HG03378 (cell line): ENCODE data around the gene CTNNA3.
"Not testable (repeated sequence)": the region's sequence is repeated elsewhere in the genome, so short reads cannot be mapped to it uniquely, and the experiment has no call there.

ENCODE experiments used
- ATAC-seq: cut with Tn5 transposase; IDR thresholded peaks from one replicate; pipeline ENCODE4 v1.9.1; 2021; ENCODE audit warnings: mild to moderate bottlenecking, moderate library complexity; ENCODE audit not compliant: unreplicated experiment

The CTNNA3 gene

DNA sequence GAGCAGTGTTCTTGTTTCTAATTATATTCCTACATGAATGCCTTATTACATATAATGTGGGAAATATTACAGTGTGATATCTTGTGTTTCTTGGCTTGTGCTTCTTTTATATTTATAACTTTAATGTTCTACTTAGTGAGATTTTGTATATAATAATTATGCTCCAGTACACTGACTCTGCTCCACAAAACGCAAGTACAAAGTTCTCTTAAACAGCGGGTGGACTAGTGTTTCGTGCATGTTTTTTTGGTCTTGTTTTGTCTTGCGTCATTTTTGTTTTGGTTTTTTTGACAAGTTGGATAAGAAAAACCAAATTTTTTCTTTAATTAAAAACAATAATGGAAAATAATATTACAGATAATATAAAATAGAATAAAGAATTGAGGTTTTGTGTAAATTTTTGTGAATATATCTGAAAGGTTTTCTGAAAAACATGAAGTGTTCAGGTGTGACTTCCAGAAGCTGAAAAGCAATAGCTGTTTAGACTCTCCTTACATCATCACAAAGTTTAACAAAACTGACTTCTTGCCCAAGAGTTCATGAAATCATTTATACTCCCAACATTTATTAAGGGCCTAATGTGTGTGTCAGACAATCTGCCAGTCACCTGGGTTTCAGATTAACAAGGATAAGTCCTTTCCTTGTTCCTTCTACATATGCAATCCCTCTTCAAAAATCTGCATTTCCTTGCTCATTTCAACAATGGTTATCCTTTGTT, 438.4 kb downstream of the CTNNA3 start:
- no peak for ATAC-seq

DNA sequence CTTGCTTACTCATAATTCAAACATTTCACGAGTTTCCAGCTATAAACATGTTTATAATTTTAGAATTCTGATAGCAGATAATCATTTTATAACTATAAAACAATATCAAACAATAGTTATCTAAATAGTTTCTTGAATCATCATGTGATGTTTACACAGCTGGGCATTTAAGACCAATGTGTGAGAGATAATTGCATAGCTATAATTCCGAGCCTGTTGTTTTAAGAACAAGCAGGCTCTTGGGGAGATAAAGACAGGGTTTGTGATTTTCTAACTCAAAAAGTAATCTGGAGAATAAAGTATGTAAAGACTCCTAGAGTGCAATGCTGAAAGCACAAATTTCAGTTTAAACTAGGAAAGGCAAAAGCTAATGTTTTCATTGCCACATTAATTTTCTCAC, 439.0 kb downstream of the CTNNA3 start:
- no peak for ATAC-seq

DNA sequence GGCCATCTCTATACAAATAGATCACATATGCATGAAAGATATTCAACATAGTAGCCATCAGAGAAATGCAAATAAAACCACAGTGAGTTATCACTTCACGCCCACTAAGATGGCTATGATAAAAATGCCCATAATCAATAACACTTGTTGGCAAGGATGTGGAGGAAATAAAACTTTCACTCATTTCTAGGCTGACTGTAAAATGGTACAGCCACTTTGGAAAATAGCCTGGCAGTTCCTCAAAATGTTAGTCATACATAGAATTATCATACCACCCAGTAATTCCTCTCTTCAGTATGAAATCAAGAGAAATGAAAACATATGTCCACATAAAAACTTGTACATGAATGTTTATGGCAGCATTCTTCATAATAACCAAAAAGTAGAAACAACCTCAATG, 445.3 kb downstream of the CTNNA3 start:
- ATAC-seq = no peak

DNA sequence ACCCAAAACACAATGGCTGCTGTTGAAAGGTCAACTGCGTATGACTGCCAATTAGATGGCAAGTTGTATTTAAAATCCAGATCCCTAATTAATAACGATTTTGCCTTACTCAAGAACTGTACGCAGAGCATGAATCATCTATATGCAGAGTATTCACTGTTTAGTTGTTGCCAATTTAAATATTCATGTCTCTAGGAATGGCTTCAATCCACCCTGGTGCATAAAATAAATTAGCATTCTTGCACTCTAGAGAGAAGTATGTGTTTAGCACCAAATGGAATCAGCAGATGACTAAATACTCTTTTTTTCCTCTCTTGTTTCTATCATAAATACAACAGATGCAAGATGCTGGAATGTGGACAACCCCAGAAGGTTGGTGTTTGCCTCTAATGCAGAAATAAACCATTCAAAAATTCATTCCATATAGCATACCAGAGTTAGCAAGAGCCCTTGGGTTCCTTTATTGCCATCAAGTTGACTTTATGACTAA, 449.9 kb downstream of the CTNNA3 start:
- no peak for ATAC-seq

DNA sequence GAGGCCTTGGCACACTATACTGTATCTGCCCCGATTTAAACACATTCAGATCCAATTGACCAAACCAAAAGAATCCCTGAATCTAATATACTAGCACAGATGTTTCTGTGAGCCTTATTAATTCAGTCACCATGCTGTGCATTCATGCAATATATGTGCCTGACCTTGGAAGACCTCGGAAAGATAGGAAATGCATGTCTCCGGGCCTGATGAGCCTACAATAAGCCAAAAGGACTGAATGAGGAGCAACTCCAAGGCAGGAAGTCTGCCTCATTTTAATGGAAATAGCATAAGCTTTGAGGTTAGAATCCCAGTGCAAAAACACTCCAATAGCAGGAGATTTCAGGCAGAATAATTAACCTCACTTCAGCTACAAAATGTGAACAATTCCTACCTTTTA, 453.5 kb downstream of the CTNNA3 start:
- ATAC-seq = no peak

DNA sequence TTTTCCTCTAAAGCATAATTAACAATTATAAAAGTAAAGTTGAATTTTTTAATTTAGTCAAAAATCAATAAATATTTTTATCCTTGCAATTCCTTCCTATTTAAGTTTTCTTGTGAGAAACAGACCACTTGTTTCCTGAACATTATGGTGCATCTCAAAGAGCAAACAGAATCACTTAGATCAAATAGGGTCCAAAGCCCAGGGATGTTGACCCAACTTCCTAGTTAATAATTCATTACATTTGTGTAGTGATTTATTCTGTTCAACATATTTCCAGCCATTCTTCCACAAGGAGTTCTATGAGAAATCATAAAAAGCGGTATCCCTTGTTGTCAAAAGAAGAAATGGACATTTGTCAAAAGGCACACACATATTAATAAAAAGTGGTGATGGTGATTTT, 454.5 kb downstream of the CTNNA3 start:
- ATAC-seq = no peak

DNA sequence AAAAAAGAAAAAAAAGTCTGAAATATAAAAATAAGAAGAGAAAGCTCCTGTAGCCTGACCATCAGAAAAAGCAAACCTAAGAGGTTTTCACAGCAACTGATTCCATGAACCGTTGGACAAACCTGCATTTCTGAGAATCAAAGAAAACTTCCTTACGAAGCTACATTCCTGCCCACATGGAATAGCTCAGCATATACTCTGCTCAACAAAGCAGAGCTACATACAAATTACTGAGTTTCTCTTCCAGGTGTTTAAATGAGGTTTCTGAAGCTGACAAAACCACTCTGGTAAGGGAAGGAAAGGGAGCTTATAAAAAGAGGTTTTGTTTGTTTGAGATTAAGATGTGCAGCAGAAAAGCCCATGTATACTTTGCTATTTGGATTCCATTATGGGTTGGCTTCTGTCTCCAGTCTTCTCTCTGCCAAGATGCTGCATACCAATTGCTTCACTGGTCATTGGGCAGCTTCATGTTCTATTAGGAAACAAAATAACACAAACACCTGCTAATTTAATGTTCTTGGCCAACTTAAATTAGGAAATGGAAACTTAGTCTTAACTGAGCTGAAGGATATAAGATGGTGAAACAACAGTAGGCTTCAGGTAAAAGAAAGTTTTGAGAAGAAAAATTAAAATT, 456.0 kb downstream of the CTNNA3 start:
- ATAC-seq = no peak

DNA sequence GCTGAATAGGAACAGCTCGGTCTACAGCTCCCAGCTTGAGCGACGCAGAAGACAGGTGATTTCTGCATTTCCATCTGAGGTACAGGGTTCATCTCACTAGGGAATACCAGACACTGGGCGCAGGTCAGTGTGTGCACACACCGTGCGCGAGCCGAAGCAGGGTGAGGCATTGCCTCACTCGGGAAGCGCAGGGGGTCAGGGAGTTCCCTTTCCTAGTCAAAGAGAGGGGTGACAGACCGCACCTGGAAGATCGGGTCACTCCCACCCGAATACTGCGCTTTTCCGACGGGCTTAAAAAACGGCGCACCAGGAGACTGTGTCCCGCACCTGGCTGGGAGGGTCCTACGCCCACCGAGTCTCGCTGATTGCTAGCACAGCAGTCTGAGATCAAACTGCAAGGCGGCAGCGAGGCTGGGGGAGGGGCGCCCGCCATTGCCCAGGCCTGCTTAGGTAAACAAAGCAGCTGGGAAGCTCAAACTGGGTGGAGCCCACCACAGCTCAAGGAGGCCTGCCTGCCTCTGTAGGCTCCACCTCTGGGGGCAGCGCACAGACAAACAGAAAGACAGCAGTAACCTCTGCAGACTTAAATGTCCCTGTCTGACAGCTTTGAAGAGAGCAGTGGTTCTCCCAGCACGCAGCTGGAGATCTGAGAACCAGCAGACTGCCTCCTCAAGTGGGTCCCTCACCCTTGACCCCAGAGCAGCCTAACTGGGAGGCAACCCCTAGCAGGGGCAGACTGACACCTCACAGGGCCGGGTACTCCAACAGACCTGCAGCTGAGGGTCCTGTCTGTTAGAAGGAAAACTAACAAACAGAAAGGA, 465.1 kb downstream of the CTNNA3 start:
- not testable (repeated sequence) for ATAC-seq

DNA sequence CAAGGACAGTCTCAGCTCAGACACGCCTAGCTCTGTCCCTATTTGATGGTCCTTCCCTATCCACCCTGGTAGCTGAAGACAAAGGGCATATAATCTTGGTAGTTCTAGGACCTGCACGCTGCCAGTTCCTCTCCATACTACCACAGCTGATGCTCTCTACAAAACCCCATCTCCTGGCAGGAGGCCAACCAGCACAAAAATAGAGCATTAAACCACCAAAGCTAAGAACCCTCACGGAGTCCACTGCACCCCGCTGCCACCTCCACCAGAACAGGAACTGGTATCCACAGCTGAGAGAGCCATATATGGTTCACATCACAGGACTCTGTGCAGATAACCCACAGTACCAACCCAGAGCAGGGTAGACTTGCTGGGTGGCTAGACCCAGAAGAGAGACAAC, 470.8 kb downstream of the CTNNA3 start:
- no peak for ATAC-seq

DNA sequence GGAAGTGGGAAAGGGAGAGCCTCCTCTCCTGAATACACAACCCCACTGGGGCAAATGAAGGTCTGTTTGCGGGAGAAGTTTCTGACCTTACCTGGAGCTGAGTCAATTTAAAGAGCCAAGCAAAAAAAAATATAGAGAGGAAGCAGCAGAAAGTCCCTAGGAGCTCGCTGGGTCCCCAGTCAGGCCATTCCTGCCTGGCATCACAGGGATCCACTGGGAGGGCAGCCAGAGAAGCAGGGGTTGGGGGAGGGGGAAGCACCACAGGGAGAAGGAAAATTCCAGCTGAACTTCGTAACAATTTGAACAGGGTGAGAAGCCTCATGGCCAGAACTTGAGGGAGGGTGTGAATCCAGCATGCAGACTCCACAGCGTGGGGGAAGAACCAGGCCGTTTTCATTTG, 471.4 kb downstream of the CTNNA3 start:
- ATAC-seq = no peak

DNA sequence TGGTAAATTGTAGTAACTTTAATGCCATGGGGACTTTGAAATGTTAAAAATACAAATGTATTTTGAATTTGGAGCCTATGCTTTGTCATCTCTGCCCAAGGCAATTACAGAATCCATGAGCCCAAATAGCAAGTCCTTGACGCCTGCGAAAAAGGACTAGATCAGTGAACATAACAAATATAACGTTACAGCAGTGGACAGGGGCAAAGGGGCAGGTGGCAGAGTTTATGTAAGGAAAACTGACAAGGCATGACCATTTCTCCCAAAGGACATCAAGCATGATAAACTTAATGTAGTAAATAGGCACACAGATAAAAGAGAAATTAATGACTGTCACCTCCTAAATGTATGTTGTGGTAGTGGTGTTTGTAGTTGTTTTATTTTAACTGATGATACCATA, 473.1 kb downstream of the CTNNA3 start:
- ATAC-seq = no peak

DNA sequence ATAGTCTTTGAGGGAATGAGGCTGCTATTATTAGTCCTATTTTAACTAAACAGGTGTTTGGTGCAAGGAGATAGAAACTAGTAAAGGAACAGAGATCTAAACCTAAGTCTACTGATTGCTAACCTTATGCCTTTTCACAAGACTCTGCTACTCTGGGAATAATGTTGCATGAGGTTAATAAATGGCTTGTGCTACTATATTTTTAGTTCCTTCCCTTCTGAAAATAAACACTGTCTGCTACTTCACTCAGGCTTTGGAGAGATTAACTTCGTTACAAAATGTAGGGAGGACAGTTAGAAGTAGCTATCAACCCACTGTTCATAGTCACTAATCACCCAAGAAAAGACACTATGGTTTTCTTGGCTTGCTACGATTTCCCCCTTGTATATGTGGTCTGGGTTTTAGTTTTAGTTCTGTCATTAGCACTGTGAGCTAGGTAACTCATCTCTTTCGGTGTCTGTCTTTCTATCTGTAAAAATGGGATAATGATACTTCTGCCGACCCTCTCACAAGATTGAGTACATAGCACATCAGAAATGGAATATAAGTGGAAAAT, 474.0 kb downstream of the CTNNA3 start:
- ATAC-seq = no peak

DNA sequence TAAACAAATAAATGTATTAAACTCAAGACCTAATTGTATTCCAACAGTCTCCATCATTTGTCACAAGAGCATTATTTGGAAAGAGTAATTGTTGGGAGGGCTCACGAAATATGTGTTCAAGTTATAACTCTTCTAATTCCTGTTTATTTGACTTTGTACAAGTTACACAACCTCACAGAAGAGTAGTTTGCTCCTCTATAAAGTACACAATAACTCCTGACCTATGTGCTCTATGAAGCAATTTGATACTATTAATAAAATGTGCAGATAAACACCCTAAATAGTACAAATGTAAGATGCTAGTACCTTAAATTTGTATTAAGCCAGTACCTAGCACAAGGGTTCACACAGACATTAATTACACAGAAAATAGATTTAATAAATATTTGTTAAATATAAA, 484.3 kb downstream of the CTNNA3 start:
- no peak for ATAC-seq

DNA sequence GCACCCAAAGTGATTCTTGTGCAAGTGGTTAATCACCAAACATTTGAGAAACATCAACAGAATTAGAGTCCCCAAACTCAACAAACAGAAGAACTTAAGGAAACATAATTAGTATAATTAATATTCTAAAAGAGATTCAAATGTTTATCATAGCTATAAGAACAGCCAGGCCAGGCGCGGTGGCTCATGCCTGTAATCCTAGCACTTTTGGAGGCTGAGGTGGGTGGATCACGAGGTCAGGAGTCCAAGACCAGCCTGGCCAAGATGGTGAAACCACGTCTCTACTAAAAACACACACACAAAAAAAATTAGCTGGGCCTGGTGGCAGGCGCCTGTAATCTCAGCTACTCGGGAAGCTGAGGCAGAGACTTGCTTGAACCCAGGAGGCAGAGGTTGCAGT, 488.1 kb downstream of the CTNNA3 start:
- not testable (repeated sequence) for ATAC-seq

DNA sequence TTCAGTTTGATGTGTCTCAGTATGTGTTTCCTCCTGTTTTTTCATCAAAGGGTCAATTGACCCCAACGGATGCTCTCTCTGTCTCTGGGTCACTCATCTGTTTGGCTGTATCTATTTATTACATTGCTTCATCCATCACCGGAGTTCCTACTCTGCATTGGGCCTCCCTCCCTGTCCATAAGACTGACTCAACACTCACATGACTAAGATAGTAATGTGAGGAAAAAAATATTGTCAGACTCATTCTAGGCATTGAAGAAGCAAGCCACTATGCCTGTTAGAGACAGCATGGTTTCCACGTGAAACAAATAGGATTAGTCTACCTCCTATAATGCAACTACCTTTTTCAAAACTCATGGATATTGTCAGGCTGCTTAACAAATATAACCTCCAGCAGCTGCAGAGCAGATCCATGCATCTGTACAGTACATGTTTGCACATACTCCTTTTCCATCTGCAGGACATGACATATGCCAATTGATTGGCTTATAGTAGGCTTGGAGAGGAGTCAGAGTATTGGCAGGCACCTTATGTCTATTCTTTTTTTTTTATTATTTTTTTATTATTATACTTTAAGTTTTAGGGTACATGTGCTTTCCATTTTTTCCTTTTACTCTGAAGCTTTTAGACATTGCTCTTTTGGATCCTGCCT, 495.0 kb downstream of the CTNNA3 start:
- ATAC-seq = no peak

DNA sequence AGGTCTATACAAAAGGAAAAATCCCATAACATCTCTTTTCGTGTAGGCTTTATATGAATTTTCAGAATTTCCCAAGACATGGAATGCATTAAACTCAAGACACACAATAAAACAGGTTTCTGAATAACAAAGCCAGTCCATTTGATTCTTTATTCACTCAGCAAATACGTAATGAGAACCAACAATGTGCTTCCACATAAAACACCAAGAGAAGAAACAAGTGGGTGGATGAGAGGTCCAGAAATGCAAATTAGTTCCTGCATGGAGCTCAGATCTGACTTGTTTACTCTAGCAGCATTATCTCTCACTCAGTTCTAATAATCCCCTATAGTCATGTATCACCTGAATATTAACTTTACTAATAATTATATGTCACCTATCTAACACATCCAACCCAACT, 520.6 kb downstream of the CTNNA3 start:
- ATAC-seq = no peak

DNA sequence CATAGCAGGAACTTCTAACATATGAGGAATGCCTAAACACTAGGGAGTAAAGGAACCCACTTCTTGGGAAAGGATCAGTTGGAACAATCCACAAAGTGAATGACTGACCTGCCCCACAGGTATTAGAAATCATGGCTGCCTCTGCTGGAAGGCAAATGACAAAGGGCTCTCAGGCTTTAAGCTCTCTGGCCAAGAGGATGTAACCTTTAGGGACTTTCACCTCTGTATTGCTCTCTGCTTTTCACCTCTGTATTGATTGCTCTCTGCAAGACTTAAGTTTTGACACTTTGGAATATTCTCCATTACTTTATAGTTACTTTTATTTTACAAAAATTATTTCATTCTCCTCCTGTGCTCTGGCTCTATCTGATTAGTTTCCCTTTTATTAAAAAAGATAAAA, 522.2 kb downstream of the CTNNA3 start:
- no peak for ATAC-seq

DNA sequence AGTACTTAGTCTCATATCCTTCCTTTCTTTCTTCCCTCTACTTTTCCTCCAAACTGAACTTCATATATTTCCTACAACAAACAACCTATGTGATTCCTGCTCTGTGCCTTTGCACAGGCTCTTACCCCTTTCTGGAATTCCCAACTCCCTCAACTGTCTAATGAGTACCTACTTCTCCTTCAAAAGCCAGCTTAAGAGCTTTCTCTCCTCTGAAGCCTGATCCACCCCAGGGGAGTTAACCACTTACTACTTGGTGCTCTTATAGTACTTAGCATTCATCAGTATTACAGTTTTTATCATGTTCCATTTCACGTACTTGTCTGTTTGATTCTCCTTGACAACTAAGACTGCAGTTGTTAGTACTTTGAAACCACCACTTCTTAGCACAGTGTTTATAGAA, 524.0 kb downstream of the CTNNA3 start:
- no peak for ATAC-seq

DNA sequence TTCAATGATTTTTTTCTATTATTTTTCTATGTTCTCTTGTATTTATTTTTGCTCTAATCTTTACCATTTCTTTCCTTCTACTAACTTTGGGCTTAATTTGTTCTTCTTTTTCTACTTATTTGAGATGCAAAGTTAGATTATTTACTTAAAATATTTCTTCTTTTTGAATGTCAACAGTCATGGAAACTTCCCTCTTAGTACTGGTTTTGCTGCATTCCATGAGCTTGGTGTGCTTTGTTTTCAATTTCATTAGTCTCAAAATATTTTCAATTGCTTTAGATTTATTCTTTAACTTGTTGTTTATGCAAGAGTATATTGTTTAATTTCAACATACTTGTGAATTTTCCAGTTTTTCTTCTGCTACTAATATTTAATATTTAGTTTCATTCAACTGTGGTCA, 539.8 kb downstream of the CTNNA3 start:
- ATAC-seq = no peak

DNA sequence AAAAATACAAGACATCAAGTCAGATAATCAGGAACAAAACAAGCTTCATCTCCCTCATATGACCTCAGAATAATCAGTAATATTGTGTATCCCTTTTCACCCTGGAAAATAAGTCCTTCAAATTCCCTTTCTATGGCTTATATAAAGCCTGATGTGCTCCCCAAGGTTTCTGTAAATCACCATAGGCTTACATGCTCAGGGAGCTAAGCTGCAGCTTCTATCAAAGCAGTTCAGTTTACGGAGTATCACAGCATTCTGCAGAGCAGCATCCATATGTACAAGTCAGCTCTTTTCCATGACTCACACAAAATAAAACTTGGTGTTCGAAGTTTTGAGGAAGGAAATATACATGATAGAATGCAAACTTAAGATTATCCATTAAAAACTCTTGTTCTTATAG, 544.5 kb downstream of the CTNNA3 start:
- no peak for ATAC-seq

DNA sequence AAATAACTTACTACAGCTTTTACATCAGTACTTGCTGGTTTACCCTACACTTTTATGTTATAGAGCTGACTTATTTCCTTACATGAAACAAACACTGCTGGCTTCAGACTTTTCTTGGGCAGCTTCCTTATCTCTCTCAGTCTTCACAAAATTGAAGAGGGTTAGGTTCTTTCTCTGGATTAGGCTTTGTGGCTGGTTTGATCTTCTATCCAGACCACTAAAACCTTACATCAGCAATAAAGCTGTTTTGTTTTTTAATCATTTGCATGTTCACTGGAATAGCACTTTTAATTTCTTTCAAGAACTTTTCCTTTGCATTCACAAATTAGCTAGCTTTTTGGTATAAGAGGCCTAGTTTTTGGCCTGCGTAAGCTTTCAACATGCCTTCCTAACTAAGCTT, 551.5 kb downstream of the CTNNA3 start:
- ATAC-seq = no peak
